Parathyroid adenoma (tissue), 2 donors: ENCODE results near the gene VGF.
"Not testable (repeated sequence)": the region's sequence is repeated elsewhere in the genome, so short reads cannot be mapped to it uniquely, and the experiment has no call there.

ENCODE experiments used
- H2AFZ ChIP-seq: fragments of 300-600 bp; sonication (generic); one replicate; pipeline ENCODE4 v1.7.0; 2017; ENCODE audit warnings: antibody characterized with exemption, mild to moderate bottlenecking
- H3K27ac ChIP-seq: fragments of 300-600 bp; sonication (generic); one replicate; pipeline ENCODE4 v1.7.0; 2017
- H3K27me3 ChIP-seq: fragments of 300-600 bp; sonication (generic); one replicate; pipeline ENCODE4 v1.7.0; 2017; ENCODE audit warnings: low read length; ENCODE audit not compliant: control insufficient read depth, insufficient read depth
- H3K36me3 ChIP-seq: fragments of 300-600 bp; sonication (generic); one replicate; pipeline ENCODE4 v1.7.0; 2017; ENCODE audit warnings: low read length; ENCODE audit not compliant: control insufficient read depth, insufficient read depth
- H3K4me1 ChIP-seq: fragments of 300-600 bp; sonication (generic); one replicate; pipeline ENCODE4 v1.7.0; 2017; ENCODE audit warnings: control low read depth
- H3K4me2 ChIP-seq: fragments of 300-600 bp; sonication (generic); one replicate; pipeline ENCODE4 v1.7.0; 2017; ENCODE audit warnings: low read length
- H3K4me3 ChIP-seq: fragments of 300-600 bp; sonication (generic); one replicate; pipeline ENCODE4 v1.7.0; 2017; ENCODE audit warnings: low read depth, low read length
- H3K79me2 ChIP-seq: fragments of 300-600 bp; sonication (generic); one replicate; pipeline ENCODE4 v1.7.0; 2017; ENCODE audit warnings: control low read depth
- H3K9ac ChIP-seq: fragments of 300-600 bp; sonication (generic); one replicate; pipeline ENCODE4 v1.7.0; 2017; ENCODE audit warnings: mild to moderate bottlenecking
- H3K9me3 ChIP-seq: fragments of 300-600 bp; sonication (generic); one replicate; pipeline ENCODE4 v1.7.0; 2017; ENCODE audit warnings: low read length; ENCODE audit not compliant: control insufficient read depth
- CTCF ChIP-seq: fragments of 300-600 bp; sonication (generic); IDR thresholded peaks from one replicate; pipeline ENCODE4 v1.7.0; 2017; ENCODE audit warnings: antibody characterized with exemption, mild to moderate bottlenecking
- donor health status: primary hyperparathyroidism.

The VGF gene

GRCh38 chr7:101207459-101207858, 42.1 kb upstream of the VGF start:
- no peak overlapping the region for H3K4me2 ChIP-seq
- H3K9me3 ChIP-seq = no peaks in the 10 kb centered on the region
- H3K27ac ChIP-seq = no peak overlapping the region
- no peak for TF ChIP-seq CTCF
- H3K79me2 ChIP-seq = no peaks in the 10 kb centered on the region
- no peaks in the 10 kb centered on the region for H3K4me1 ChIP-seq
- H3K4me3 ChIP-seq = no peak overlapping the region
- H2AFZ ChIP-seq = no peak overlapping the region
- H3K27me3 ChIP-seq = no peaks in the 10 kb centered on the region
- H3K9ac ChIP-seq = no peak overlapping the region
- H3K36me3 ChIP-seq = no peaks in the 10 kb centered on the region

- Histone ChIP-seq H3K4me1 (no peaks in the 10 kb centered on the region), H3K4me3 (no peak overlapping the region), H2AFZ (no peak overlapping the region), H3K36me3 (no peaks in the 10 kb centered on the region), H3K27ac (no peak overlapping the region), H3K79me2 (no peaks in the 10 kb centered on the region), H3K27me3 (no peaks in the 10 kb centered on the region), H3K4me2 (no peak overlapping the region), H3K9me3 (no peaks in the 10 kb centered on the region), H3K9ac (no peak overlapping the region)
- TF ChIP-seq CTCF = no peak
These were observed 41.3 kb upstream of the VGF start for GRCh38 chr7:101206665-101207042.

GRCh38 chr7:101205901-101206664, 40.7 kb upstream of the VGF start:
- Histone ChIP-seq H3K36me3 (no peaks in the 10 kb centered on the region), H3K4me2 (no peak overlapping the region), H3K9ac (no peak overlapping the region), H3K4me1 (no peaks in the 10 kb centered on the region), H3K27ac (no peak overlapping the region), H3K79me2 (no peaks in the 10 kb centered on the region), H3K4me3 (no peak overlapping the region), H2AFZ (no peak overlapping the region), H3K27me3 (no peaks in the 10 kb centered on the region), H3K9me3 (no peaks in the 10 kb centered on the region)
- no peak for TF ChIP-seq CTCF

GRCh38 chr7:101203740-101204738, 38.7 kb upstream of the VGF start:
- H3K27me3 ChIP-seq, H3K9ac ChIP-seq, H2AFZ ChIP-seq, H3K27ac ChIP-seq, H3K4me3 ChIP-seq, H3K9me3 ChIP-seq, H3K36me3 ChIP-seq, H3K4me2 ChIP-seq, H3K79me2 ChIP-seq, H3K4me1 ChIP-seq: not testable (repeated sequence)

GRCh38 chr7:101202603-101202918, 37.2 kb upstream of the VGF start:
- H3K4me2 ChIP-seq = no peak overlapping the region
- H3K4me3 ChIP-seq = no peak overlapping the region
- H3K9ac ChIP-seq = no peak overlapping the region
- no peaks in the 10 kb centered on the region for H3K36me3 ChIP-seq
- no peaks in the 10 kb centered on the region for H3K4me1 ChIP-seq
- H2AFZ ChIP-seq = no peak overlapping the region
- H3K27ac ChIP-seq = no peak overlapping the region
- TF ChIP-seq CTCF = no peak
- no peaks in the 10 kb centered on the region for H3K79me2 ChIP-seq
- H3K9me3 ChIP-seq = no peaks in the 10 kb centered on the region
- no peaks in the 10 kb centered on the region for H3K27me3 ChIP-seq
